Adrenal gland (tissue), 12 donors: Measurements from ENCODE around the gene CCL28. TPM values are rescaled to one million over a fixed set of nuclear protein-coding genes. Genes with fewer than 3 reads are reported as not detected.

Source experiments
- DNase-seq, 7 donors: peaks; one replicate each; pipeline ENCODE4 v3.0.0-alpha.2; 2019 to 2020
- H3K27ac ChIP-seq, 5 donors: fragments of 200-600 bp; sonication (generic) in 4 of 5; 1 replicate in 3 of 5; 2 replicates in 2 of 5; pipeline versions ENCODE4 v1.5.1 to v1.8.0; 2016 to 2020; ENCODE audit warnings: mild to moderate bottlenecking in 1 of 5
- H3K27me3 ChIP-seq: fragments of 200-600 bp; 2 replicates; pipeline ENCODE4 v1.8.0; 2021
- H3K36me3 ChIP-seq, 2 donors: fragments of 200-600 bp; replicated peaks in 1 of 2; 1 replicate in 1 of 2; 2 replicates in 1 of 2; pipeline versions ENCODE4 v1.5.1 to v1.8.0; 2018 to 2022
- H3K4me1 ChIP-seq, 2 donors: fragments of 200-600 bp; replicated peaks in 1 of 2; 1 replicate in 1 of 2; 2 replicates in 1 of 2; pipeline versions ENCODE4 v1.5.1 to v1.8.0; 2018 to 2021
- H3K4me3 ChIP-seq, 4 donors: fragments of 200-600 bp; sonication (generic) in 3 of 4; one replicate each; pipeline ENCODE4 v1.5.1; 2016 to 2018
- H3K9me3 ChIP-seq, 3 donors: fragments of 200-600 bp; sonication (generic) in 1 of 3; replicated peaks in 1 of 3; 1 replicate in 2 of 3; 2 replicates in 1 of 3; pipeline versions ENCODE4 v1.5.1 to v1.8.0; 2016 to 2021
- POLR2A ChIP-seq, 2 donors: fragments of 450-650 bp; IDR thresholded peaks; one replicate each; pipeline ENCODE4 v1.6.1; 2017; ENCODE audit warnings: antibody characterized with exemption in 2 of 2, mild to moderate bottlenecking in 2 of 2, moderate library complexity in 1 of 2
- WGBS, 4 donors: extraction: QIAGEN DNeasy Blood & Tissue Kit in 2 of 4; methylation state at CpG; one replicate each; pipeline versions ENCODE4 v1.1.5 to v1.1.7; 2013 to 2017; 5-methylcytosine and 5-hydroxymethylcytosine counted together
- intact Hi-C, 2 donors: fragments of 100-400 bp; cut with DNase I; formaldehyde crosslinking; loops; one replicate each; pipeline versions ENCODE4 v1.14.1 to v1.15.0; 2022 to 2023
- polyA plus RNA-seq, 3 donors: library from polyadenylated mRNA; stranded (reverse); fragments of 200-250 nt in 2 of 3; fragments of 350-450 nt in 1 of 3; fragmentation: Illumina TruSeq in 1 of 3; extraction: RNeasy Lipid Tissue Mini Kit (QIAGEN cat#74804) in 1 of 3; gene quantifications; one replicate each; pipeline ENCODE4 v1.2.3, GENCODE V29; 2013 to 2014
- total RNA-seq, 9 donors: library from RNA; depleted of rRNA in 4 of 9; stranded (reverse); fragments of >200 nt in 4 of 9; fragments of 120-200 nt in 1 of 9; fragmentation: NEBNext Ultra II Directional in 1 of 9; extraction: Animal tissue kit (Norgen Biotek cat#: 25700) in 1 of 9; gene quantifications; one replicate each; pipeline versions ENCODE4 v1.1.0 to v1.2.4, GENCODE V29; 2013 to 2023
- TF ChIP-seq, protein P1 (sequence below), 6 experiments: fragments of 450-650 bp in 4 of 6; fragments of 200-600 bp in 2 of 6; sonication (generic) in 1 of 6; IDR thresholded peaks; 1 replicate in 5 of 6; 2 replicates in 1 of 6; pipeline versions ENCODE4 v1.5.1 to v1.8.0; 2016 to 2021; ENCODE audit warnings: antibody characterized with exemption in 6 of 6, mild to moderate bottlenecking in 2 of 6, moderate library complexity in 1 of 6
- donor health status: healthy with polysubstance abuse.
- donor health status: Bipolar disorder and iron deficiency.
- donor health status: DM: yes; HTN: yes; CAD: no.
- donor health status: DM: no; HTN: no; CAD: no.
- donor health status: DM: no; HTN: no; CAD: no.
- donor health status: DM: yes; HTN: yes; CAD: no.

CCL28 gene
- total and polyA plus RNA-seq, 12 donors: 0.12 to 2.4 (median 1.00) TPM

DNA sequence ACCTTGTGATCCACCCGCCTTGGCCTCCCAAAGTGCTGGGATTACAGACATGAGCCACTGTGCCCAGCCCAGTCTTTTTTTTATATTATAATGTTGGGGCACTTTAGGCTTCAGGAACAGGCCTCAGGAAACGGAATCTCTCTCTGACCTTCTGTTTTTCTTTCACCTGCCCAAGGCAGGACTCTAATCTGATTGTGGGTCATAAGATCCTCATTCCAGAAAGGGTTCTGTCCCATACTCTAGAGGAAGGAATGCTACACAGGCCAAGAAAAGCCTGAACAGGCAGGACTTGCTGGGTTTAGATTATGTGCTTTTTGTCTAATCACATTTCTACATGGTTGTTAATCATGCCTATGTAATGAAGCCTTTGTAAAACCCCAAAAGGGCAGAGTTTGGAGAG lies 1.8 kb upstream of the CCL28 start:
- H3K27me3 ChIP-seq: no peaks in the 10 kb centered on the region
- no peaks in the 10 kb centered on the region for H3K36me3 ChIP-seq
- no peak for DNase-seq
- TF ChIP-seq, protein P1, sequence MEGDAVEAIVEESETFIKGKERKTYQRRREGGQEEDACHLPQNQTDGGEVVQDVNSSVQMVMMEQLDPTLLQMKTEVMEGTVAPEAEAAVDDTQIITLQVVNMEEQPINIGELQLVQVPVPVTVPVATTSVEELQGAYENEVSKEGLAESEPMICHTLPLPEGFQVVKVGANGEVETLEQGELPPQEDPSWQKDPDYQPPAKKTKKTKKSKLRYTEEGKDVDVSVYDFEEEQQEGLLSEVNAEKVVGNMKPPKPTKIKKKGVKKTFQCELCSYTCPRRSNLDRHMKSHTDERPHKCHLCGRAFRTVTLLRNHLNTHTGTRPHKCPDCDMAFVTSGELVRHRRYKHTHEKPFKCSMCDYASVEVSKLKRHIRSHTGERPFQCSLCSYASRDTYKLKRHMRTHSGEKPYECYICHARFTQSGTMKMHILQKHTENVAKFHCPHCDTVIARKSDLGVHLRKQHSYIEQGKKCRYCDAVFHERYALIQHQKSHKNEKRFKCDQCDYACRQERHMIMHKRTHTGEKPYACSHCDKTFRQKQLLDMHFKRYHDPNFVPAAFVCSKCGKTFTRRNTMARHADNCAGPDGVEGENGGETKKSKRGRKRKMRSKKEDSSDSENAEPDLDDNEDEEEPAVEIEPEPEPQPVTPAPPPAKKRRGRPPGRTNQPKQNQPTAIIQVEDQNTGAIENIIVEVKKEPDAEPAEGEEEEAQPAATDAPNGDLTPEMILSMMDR (IDR thresholded peaks at IDR 0.05): no peak
- no peak for TF ChIP-seq POLR2A (IDR thresholded peaks at IDR 0.05)
- 87 to 94% (median 89%) methylated on average over 2 of the region's 2 CpGs for WGBS, 4 donors
- no peaks in the 10 kb centered on the region for H3K9me3 ChIP-seq
- H3K4me1 ChIP-seq: no peaks in the 10 kb centered on the region
- H3K27ac ChIP-seq: no peak overlapping the region
- no peak overlapping the region for H3K4me3 ChIP-seq
- intact Hi-C loops: no loop called here

DNA sequence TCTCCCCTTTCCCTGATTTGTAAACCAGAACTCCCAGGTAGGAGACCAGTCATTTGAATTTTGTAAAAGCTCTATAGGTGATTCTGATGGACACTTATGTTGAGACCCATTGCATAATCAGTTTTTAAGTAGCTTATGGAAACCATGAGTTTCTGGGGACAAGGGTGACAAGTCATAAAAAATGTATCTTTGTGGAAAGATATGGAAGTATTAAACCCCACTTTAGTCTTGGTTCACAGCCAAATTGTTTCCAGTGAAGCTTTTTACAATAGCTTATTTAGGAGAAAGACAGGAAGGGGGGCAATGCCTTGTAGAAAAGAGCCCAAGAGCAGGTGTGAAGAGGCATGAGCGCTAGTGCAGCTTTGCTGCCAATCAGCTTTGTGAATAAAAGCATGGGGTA lies 453 bp upstream of the CCL28 start:
- H3K4me1 ChIP-seq: no peaks in the 10 kb centered on the region
- intact Hi-C loops: no loop called here
- WGBS, 4 donors: 92 to 100% (median 95%) methylated on average over 1 of the region's 1 CpG

DNA sequence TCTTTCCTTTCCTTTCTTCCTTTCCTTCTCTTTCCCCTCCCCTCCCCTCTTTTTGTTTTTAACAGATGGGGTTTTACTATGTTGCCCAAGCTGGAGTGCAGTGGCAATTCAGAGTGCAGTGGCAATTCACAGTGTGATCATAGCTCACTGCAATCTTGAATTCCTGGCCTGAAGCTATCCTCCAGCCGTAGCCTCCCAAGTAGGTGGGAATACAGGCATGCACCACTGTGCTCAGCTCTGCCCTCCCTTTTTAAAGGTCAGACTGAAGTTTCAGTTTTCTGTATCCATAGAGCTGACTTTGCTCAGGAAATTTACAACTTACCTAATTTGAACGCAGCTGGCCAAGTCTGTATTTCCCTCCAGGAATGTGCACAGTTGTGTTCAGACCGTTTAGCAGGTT lies 696 bp downstream of the CCL28 start:
- TF ChIP-seq, protein P1 (IDR thresholded peaks at IDR 0.05): no peak
- no peak for TF ChIP-seq POLR2A (IDR thresholded peaks at IDR 0.05)
- Histone ChIP-seq H3K4me1 (no peaks in the 10 kb centered on the region), H3K9me3 (no peaks in the 10 kb centered on the region), H3K4me3 (no peak overlapping the region), H3K27me3 (no peaks in the 10 kb centered on the region), H3K36me3 (no peaks in the 10 kb centered on the region), H3K27ac (no peak overlapping the region)
- 57 to 80% (median 71%) methylated on average over 3 of the region's 3 CpGs for WGBS, 4 donors
- intact Hi-C loops: no loop called here
- no peak for DNase-seq

More for the DNA sequence above, 453 bp upstream of the CCL28 start:
- DNase-seq: no peak
- no peaks in the 10 kb centered on the region for H3K36me3 ChIP-seq
- TF ChIP-seq, protein P1 (IDR thresholded peaks at IDR 0.05): no peak
- TF ChIP-seq POLR2A (IDR thresholded peaks at IDR 0.05): no peak
- no peaks in the 10 kb centered on the region for H3K27me3 ChIP-seq
- H3K9me3 ChIP-seq: no peaks in the 10 kb centered on the region
- H3K27ac ChIP-seq: no peak overlapping the region
- H3K4me3 ChIP-seq: no peak overlapping the region

DNA sequence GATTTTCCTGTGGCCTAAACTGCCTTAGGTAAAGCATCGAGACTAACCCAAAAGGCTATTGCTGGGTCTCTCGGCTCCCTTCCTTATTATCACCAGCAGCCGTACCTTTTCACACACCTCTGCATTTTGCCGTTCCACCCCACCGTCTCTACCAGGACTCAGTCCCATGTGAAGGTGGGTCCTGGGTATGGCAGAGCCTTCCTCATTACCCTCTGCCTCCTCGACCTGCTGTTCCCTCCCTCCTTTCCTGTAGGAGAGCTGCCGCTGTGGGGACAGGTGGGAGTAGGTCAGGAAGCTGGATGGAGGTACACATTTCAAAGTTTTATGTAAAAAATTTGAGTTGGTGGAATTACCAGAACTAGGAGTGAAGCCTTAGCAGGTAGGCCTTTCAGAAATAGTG lies 1.8 kb downstream of the CCL28 start:
- Histone ChIP-seq H3K27ac (no peak overlapping the region), H3K4me3 (no peak overlapping the region), H3K9me3 (no peaks in the 10 kb centered on the region), H3K4me1 (no peaks in the 10 kb centered on the region), H3K27me3 (no peaks in the 10 kb centered on the region), H3K36me3 (no peaks in the 10 kb centered on the region)
- WGBS, 4 donors: 81 to 93% (median 91%) methylated on average over 7 of the region's 7 CpGs
- no peak for DNase-seq
- intact Hi-C loops: no loop called here
- TF ChIP-seq, protein P1 (IDR thresholded peaks at IDR 0.05): no peak
- TF ChIP-seq POLR2A (IDR thresholded peaks at IDR 0.05): no peak
